Heart right ventricle (tissue), 16 donors: ENCODE measurements around the gene TMEM171. TPM values are rescaled to one million over a fixed set of nuclear protein-coding genes. Genes with fewer than 3 reads are reported as not detected.

Experiments used
- ATAC-seq, 8 donors: fragments of 200-7000 bp; cut with Tn5 transposase; one replicate each; pipeline ENCODE4 v1.9.1; 2020; ENCODE audit warnings: mild to moderate bottlenecking in 8 of 8, moderate library complexity in 8 of 8, moderate number of reproducible peaks in 1 of 8
- DNase-seq, 2 donors: peaks; one replicate each; pipeline ENCODE4 v3.0.0-alpha.2; 2020
- H3K27ac ChIP-seq, 10 donors: fragments of 200-600 bp; sonication (generic) in 2 of 10; one replicate each; pipeline versions ENCODE4 v1.5.0 to v1.8.0; 2020 to 2022; ENCODE audit warnings: mild to moderate bottlenecking in 3 of 10
- H3K27me3 ChIP-seq, 7 donors: fragments of 200-600 bp; one replicate each; pipeline ENCODE4 v1.8.0; 2021 to 2022; ENCODE audit warnings: mild to moderate bottlenecking in 2 of 7
- H3K36me3 ChIP-seq, 9 donors: fragments of 200-600 bp; sonication (generic) in 1 of 9; one replicate each; pipeline versions ENCODE4 v1.5.0 to v1.8.0; 2020 to 2022; ENCODE audit warnings: mild to moderate bottlenecking in 2 of 9
- H3K4me1 ChIP-seq, 9 donors: fragments of 200-600 bp; sonication (generic) in 1 of 9; one replicate each; pipeline versions ENCODE4 v1.5.0 to v1.8.0; 2020 to 2022; ENCODE audit warnings: mild to moderate bottlenecking in 4 of 9
- H3K4me3 ChIP-seq, 10 donors: fragments of 200-600 bp; sonication (generic) in 2 of 10; one replicate each; pipeline versions ENCODE4 v1.5.0 to v1.8.0; 2020 to 2022; ENCODE audit warnings: mild to moderate bottlenecking in 7 of 10, moderate library complexity in 2 of 10
- H3K9me3 ChIP-seq, 11 donors: fragments of 200-600 bp in 10 of 11; sonication (generic) in 2 of 11; one replicate each; pipeline versions ENCODE4 v1.5.0 to v1.8.0; 2013 to 2022; ENCODE audit warnings: mild to moderate bottlenecking in 2 of 11, control low read depth in 1 of 11, moderate library complexity in 1 of 11
- WGBS, 2 donors: extraction: QIAGEN DNeasy Blood & Tissue Kit; methylation state at CpG; one replicate each; pipeline ENCODE4 v1.1.7; 2013; ENCODE audit warnings: inconsistent platforms in 1 of 2; 5-methylcytosine and 5-hydroxymethylcytosine counted together
- intact Hi-C, 10 donors: fragments of 100-400 bp; cut with DNase I; formaldehyde crosslinking; loops; one replicate each; pipeline versions ENCODE4 v1.11.1 to v1.14.2; 2022
- polyA plus RNA-seq, 2 donors: library from polyadenylated mRNA; stranded (reverse); fragments of 200-250 nt; gene quantifications; one replicate each; pipeline ENCODE4 v1.2.3, GENCODE V29; 2013
- total RNA-seq, 10 donors: library from RNA; stranded (reverse); fragmentation: NEBNext Ultra II Directional in 3 of 10; extraction: Animal tissue kit (Norgen Biotek cat#: 25700) in 3 of 10; gene quantifications; one replicate each; pipeline versions ENCODE4 v1.2.1 to v1.2.4, GENCODE V29; 2021 to 2023
- TF ChIP-seq, protein P1 (sequence below), 9 donors: fragments of 200-600 bp; sonication (generic) in 2 of 9; IDR thresholded peaks; one replicate each; pipeline versions ENCODE4 v1.5.0 to v1.8.0; 2021 to 2022; ENCODE audit warnings: antibody characterized with exemption in 9 of 9, mild to moderate bottlenecking in 5 of 9, moderate library complexity in 1 of 9
- donor health status: Arrhythmogenic right ventricular cardiomyopathy.
- donor health status: ischemic (EF 13 %, LVEDD 7.1; RV severe dilation, severe dysfunction).
- donor health status: healthy with polysubstance abuse.
- donor health status: DM: no; HTN: yes; CAD: no.
- donor health status: DM: no; HTN: no; CAD: no.
- donor health status: ischemic (EF 25% LVEDD 6.9; RV normal size, moderate dysfunction).
- donor health status: ischemic (EF 25% LVEDD 5.7; RV mildly dilated, moderate dysfunction).
- donor health status: healthy.
- donor health status: DM: yes; HTN: yes; CAD: no.
- donor health status: Ischemic cardiomyopathy.
- donor health status: ischemic (EF 35%, LVEDD 5.7; RV mildly dilated, moderate dysfunction).
- donor health status: nonischemic (EF 11% LVEDD 7.7; RV severe dilation, severe dysfunction).
- donor health status: DM: yes; HTN: yes; CAD: no.
- donor health status: PGD.
- donor health status: ischemic (EF 29% LVEDD 5.4; RV normal size, mild dysfunction).
- donor health status: nonischemic (EF 23%, LVEDD 6.1; RV moderate dilation, normal function).

TMEM171 gene
- total and polyA plus RNA-seq, 12 donors = 0.03 TPM; not detected in 11

- H3K4me3 ChIP-seq = no peak overlapping the region
- intact Hi-C loops = no loop called here
- peaks cover 0 to 10% (median 0%) of the 10 kb centered on the region in 11 donors for H3K9me3 ChIP-seq
- 89 to 92% methylated on average over 5 of the region's 5 CpGs for WGBS, 2 donors
- DNase-seq (no peak), ATAC-seq (no peak)
- H3K4me1 ChIP-seq = peaks cover 0 to 25% (median 11%) of the 10 kb centered on the region in 9 donors
- H3K27me3 ChIP-seq = peaks cover 0 to 62% (median 45%) of the 10 kb centered on the region in 7 donors
- H3K36me3 ChIP-seq = no peaks in the 10 kb centered on the region
- TF ChIP-seq, protein P1, sequence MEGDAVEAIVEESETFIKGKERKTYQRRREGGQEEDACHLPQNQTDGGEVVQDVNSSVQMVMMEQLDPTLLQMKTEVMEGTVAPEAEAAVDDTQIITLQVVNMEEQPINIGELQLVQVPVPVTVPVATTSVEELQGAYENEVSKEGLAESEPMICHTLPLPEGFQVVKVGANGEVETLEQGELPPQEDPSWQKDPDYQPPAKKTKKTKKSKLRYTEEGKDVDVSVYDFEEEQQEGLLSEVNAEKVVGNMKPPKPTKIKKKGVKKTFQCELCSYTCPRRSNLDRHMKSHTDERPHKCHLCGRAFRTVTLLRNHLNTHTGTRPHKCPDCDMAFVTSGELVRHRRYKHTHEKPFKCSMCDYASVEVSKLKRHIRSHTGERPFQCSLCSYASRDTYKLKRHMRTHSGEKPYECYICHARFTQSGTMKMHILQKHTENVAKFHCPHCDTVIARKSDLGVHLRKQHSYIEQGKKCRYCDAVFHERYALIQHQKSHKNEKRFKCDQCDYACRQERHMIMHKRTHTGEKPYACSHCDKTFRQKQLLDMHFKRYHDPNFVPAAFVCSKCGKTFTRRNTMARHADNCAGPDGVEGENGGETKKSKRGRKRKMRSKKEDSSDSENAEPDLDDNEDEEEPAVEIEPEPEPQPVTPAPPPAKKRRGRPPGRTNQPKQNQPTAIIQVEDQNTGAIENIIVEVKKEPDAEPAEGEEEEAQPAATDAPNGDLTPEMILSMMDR (IDR thresholded peaks at IDR 0.05) = no peak
- no peak overlapping the region for H3K27ac ChIP-seq
Observed at GRCh38 chr5:73118391-73118973, 1.9 kb upstream of the TMEM171 start.

- H3K4me1 ChIP-seq = peaks cover 0 to 25% (median 11%) of the 10 kb centered on the region in 9 donors
- whole genome bisulfite sequencing, 2 donors = 24 to 31% methylated on average over 40 of the region's 40 CpGs
- peaks cover 0 to 72% (median 46%) of the 10 kb centered on the region in 7 donors for H3K27me3 ChIP-seq
- no peak overlapping the region for H3K27ac ChIP-seq
- ATAC-seq = peak in 2 of 8 donors; percentile 30 to 49
- H3K36me3 ChIP-seq = no peaks in the 10 kb centered on the region
- intact Hi-C loops = no loop called here
- no peak for DNase-seq
- TF ChIP-seq, protein P1 (IDR thresholded peaks at IDR 0.05) = no peak
- peaks cover 0 to 10% (median 0%) of the 10 kb centered on the region in 11 donors for H3K9me3 ChIP-seq
- H3K4me3 ChIP-seq = peak overlapping the region in 9 of 10 donors; percentile 36 to 57 (median 51)
Observed at GRCh38 chr5:73119451-73120157, 771 bp upstream of the TMEM171 start.

DNA sequence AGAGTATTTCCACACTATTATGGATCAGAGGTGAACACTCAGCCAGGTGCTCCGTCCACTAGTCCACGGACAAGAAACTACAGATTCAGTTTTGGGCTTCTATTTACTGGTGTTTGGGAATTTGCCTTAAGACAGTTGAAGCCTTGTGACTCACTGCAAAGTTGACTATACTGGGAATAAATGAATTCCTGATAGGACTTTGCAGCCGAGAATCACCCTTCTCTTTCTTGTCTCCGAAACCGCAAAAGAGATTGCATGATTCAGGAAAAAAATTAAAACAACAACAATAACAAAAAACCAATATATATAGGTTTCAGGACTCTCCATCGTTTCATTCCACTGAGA lies 716 bp downstream of the TMEM171 start:
- Histone ChIP-seq H3K27me3 (peaks cover 0 to 82% (median 52%) of the 10 kb centered on the region in 7 donors), H3K4me1 (peaks cover 0 to 25% (median 11%) of the 10 kb centered on the region in 9 donors), H3K4me3 (peak overlapping the region in 8 of 10 donors; percentile 41 to 57 (median 51)), H3K9me3 (peaks cover 0 to 10% (median 0%) of the 10 kb centered on the region in 11 donors), H3K27ac (no peak overlapping the region), H3K36me3 (no peaks in the 10 kb centered on the region)
- 41 to 45% methylated on average over 6 of the region's 6 CpGs for WGBS, 2 donors
- intact Hi-C loops = no loop called here
- TF ChIP-seq, protein P1 (IDR thresholded peaks at IDR 0.05) = no peak
- ATAC-seq (no peak), DNase-seq (no peak)

DNA sequence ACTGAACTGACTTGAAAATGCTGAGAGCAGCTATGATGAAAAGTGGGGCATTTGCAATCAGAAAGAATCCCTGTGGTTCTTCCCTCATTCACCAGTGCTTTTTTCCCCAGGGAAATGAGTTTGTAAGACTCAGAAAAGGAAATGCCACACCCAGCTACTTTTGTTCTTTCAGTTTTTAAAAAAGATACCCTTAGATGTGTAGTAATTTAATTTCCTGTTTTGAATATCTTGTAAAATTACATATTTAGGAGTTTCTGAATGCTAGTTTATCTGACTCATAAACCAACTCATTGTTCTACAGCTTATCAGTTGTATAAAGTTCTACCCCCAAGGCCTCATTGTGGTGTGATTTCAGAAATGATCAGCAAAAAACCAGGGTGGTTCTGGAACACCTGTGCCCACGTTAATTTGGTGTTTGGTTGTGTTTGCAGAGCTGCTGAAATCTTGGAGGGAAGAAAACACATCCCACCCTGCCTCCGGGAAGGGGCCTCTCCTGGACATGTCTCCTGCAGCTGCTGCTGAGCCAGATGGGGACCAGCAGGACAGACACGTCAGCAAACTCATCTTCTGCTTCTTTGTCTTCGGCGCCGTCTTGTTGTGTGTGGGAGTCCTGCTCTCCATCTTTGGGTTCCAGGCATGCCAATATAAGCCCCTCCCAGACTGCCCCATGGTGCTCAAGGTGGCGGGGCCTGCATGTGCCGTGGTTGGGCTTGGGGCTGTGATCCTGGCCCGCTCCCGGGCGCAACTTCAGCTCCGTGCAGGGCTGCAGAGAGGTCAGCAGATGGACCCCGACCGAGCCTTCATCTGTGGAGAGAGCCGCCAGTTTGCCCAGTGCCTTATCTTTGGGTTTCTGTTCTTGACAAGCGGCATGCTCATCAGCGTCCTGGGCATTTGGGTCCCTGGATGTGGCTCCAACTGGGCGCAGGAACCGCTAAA lies 2.8 kb downstream of the TMEM171 start:
- H3K27ac ChIP-seq = no peak overlapping the region
- peaks cover 0 to 75% (median 57%) of the 10 kb centered on the region in 7 donors for H3K27me3 ChIP-seq
- 72 to 78% methylated on average over 19 of the region's 19 CpGs for WGBS, 2 donors
- intact Hi-C loops = no loop called here
- DNase-seq (no peak), ATAC-seq (no peak)
- TF ChIP-seq, protein P1 (IDR thresholded peaks at IDR 0.05) = no peak
- no peaks in the 10 kb centered on the region for H3K9me3 ChIP-seq
- H3K36me3 ChIP-seq = no peaks in the 10 kb centered on the region
- peaks cover 0 to 25% (median 11%) of the 10 kb centered on the region in 9 donors for H3K4me1 ChIP-seq
- no peak overlapping the region for H3K4me3 ChIP-seq
